Mucosa of descending colon (tissue), 3 donors: ENCODE results near the gene EMP2. TPM values are rescaled to one million over a fixed set of nuclear protein-coding genes. Genes with fewer than 3 reads are reported as not detected.

Experiments used
- ATAC-seq: fragments of 200-7000 bp; cut with Tn5 transposase; one replicate; pipeline ENCODE4 v1.9.1; 2020; ENCODE audit warnings: mild to moderate bottlenecking, moderate library complexity
- DNase-seq, 3 donors: peaks; one replicate each; pipeline ENCODE4 v3.0.0-alpha.2; 2020
- H3K36me3 ChIP-seq: fragments of 200-600 bp; one replicate; pipeline ENCODE4 v1.8.0; 2021; ENCODE audit warnings: low read depth, mild to moderate bottlenecking
- H3K4me1 ChIP-seq: fragments of 200-600 bp; one replicate; pipeline ENCODE4 v1.8.0; 2021; ENCODE audit warnings: low read depth, mild to moderate bottlenecking
- H3K4me3 ChIP-seq: fragments of 200-600 bp; one replicate; pipeline ENCODE4 v1.8.0; 2021; ENCODE audit warnings: mild to moderate bottlenecking
- H3K9me3 ChIP-seq: fragments of 200-600 bp; one replicate; pipeline ENCODE4 v1.8.0; 2021; ENCODE audit warnings: mild to moderate bottlenecking
- intact Hi-C, 2 donors: fragments of 100-400 bp; cut with DNase I in 1 of 2; cut with micrococcal nuclease in 1 of 2; formaldehyde crosslinking; loops; one replicate each; pipeline versions ENCODE4 v1.11.0 to v1.11.1; 2022; cut with DNase I, micrococcal nuclease
- total RNA-seq, 3 donors: library from RNA; stranded (reverse); fragmentation: NEBNext Ultra II Directional in 2 of 3; extraction: Animal tissue kit (Norgen Biotek cat#: 25700) in 2 of 3; gene quantifications; one replicate each; pipeline versions ENCODE4 v1.2.1 to v1.2.4, GENCODE V29; 2021 to 2023
- TF ChIP-seq, protein P1 (sequence below): fragments of 200-600 bp; IDR thresholded peaks from one replicate; pipeline ENCODE4 v1.8.0; 2022; ENCODE audit warnings: antibody characterized with exemption, mild to moderate bottlenecking
- donor health status: DM: no; HTN: no; CAD: no; lungs with moderate emphysema.
- donor health status: DM: no; HTN: no; CAD: no.
- donor health status: DM: no; HTN: yes; CAD: no.

The EMP2 gene
- total RNA-seq, 3 donors from 2014 or later, result 73.0 to 92.9 (median 84.3) TPM

DNA sequence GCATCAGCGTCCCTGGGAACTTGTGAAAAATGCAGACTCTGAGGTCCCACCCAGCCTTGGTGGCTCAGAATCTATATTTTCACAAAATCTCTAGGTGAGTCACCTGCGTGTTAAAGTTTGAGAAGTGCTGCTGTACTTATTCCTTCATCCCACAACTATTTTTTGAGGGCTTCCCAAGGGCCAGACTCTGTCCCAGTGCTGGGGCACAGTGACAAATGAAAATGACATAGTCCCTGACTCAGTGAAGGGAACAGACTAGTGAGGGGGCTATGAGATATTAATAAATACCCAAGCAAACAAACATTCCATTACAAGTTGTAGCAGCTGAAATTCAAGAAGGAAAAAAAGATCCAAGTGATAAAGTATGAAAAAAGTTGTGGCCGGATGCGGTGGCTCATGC, 9.9 kb upstream of the EMP2 start:
- no peak overlapping the region for H3K4me3 ChIP-seq
- intact Hi-C loops, result no loop called here
- peaks cover 14% of the 10 kb centered on the region for H3K4me1 ChIP-seq
- DNase-seq (no peak), ATAC-seq (no peak)
- TF ChIP-seq, protein P1, sequence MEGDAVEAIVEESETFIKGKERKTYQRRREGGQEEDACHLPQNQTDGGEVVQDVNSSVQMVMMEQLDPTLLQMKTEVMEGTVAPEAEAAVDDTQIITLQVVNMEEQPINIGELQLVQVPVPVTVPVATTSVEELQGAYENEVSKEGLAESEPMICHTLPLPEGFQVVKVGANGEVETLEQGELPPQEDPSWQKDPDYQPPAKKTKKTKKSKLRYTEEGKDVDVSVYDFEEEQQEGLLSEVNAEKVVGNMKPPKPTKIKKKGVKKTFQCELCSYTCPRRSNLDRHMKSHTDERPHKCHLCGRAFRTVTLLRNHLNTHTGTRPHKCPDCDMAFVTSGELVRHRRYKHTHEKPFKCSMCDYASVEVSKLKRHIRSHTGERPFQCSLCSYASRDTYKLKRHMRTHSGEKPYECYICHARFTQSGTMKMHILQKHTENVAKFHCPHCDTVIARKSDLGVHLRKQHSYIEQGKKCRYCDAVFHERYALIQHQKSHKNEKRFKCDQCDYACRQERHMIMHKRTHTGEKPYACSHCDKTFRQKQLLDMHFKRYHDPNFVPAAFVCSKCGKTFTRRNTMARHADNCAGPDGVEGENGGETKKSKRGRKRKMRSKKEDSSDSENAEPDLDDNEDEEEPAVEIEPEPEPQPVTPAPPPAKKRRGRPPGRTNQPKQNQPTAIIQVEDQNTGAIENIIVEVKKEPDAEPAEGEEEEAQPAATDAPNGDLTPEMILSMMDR, result no peak
- no peaks in the 10 kb centered on the region for H3K9me3 ChIP-seq
- H3K36me3 ChIP-seq, result no peaks in the 10 kb centered on the region

DNA sequence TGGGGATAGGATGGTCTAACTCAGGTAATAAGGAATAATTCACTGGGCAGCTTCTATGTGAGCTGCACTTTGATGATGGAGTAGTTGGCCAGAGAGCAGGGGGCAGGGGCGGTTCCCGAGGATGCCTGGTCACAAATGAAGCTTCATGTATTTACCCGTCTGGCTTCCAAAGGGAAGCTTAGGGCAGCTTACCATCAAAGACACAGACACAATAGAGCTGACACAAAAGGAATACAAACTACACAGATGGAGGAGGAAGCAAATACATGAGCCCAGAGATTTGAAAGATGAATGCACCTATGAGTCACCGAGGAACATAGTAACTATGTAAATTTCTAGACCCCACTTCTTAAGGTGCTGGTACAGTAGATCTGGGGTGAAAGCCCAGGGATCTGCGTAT, 8.7 kb upstream of the EMP2 start:
- ATAC-seq (no peak), DNase-seq (no peak)
- TF ChIP-seq, protein P1, result no peak
- peaks cover 8% of the 10 kb centered on the region for H3K4me1 ChIP-seq
- intact Hi-C loops, result no loop called here
- H3K9me3 ChIP-seq, result no peaks in the 10 kb centered on the region
- H3K36me3 ChIP-seq, result no peaks in the 10 kb centered on the region
- no peak overlapping the region for H3K4me3 ChIP-seq

DNA sequence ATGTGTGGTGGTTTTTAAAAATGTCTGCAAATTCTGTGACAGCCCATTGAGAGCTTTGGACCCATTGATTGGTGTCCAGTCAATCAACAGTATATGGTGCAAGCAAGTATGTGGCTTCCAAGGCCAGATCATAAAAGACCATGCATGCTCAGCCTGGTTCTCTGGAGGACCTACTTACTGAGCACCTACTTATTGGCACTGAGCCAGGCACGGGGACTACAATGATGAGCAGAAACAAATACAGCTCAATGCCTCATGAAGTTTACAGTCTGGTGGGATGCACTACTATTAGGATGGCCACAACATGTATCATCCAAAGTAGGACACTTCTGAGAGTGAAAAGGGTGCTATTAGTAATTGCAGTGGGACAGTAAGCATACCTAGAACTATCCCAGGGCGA, 7.2 kb upstream of the EMP2 start:
- no peaks in the 10 kb centered on the region for H3K36me3 ChIP-seq
- TF ChIP-seq, protein P1, result no peak
- intact Hi-C loops, result no loop called here
- H3K4me3 ChIP-seq, result no peak overlapping the region
- H3K4me1 ChIP-seq, result peaks cover 2% of the 10 kb centered on the region
- ATAC-seq, result no peak
- H3K9me3 ChIP-seq, result no peaks in the 10 kb centered on the region
- no peak for DNase-seq

DNA sequence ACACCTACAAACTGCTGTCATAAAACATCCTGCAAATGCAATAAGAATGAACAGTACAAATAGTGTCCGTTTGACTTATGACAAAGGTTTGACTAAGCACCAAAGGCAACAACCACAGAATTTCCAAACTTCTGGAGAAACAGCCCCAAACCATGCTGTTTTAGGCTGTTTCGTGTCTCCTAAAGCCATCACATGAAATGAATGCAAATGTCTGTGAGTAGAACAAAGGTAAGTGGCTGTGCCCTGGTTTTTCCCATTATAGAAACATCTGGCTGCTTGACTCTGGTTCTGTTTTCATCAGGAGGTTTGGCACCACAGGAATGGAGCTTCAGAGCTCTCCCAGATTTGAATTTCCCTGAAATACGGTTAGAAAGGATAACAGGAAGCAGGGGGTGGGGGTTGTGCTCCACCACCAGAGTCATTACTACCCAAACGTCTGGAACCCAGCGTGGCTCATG, 4.6 kb upstream of the EMP2 start:
- no peak overlapping the region for H3K4me3 ChIP-seq
- ATAC-seq (no peak), DNase-seq (no peak)
- peaks cover 4% of the 10 kb centered on the region for H3K4me1 ChIP-seq
- TF ChIP-seq, protein P1, result no peak
- no peaks in the 10 kb centered on the region for H3K36me3 ChIP-seq
- intact Hi-C loops, result no loop called here
- no peaks in the 10 kb centered on the region for H3K9me3 ChIP-seq

DNA sequence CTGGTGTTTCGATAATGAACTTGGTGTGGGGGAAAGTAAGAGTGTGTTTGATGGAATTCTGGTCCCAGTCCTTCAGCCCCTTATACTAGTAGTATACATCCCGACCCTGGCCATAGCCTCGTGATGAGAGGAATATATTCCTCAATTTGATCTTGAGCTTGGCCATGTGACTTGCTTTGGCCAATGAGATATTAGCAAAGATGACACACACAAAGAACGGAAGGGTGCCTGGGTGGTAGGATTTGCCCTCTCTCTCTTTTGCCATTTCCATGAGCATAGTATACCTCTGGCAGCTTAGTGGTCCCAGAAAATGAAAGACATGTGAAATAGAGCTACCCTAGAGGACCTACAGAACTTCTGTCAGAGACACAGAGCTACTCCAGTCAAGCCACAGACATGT, 2.9 kb upstream of the EMP2 start:
- DNase-seq (no peak), ATAC-seq (no peak)
- no peaks in the 10 kb centered on the region for H3K9me3 ChIP-seq
- TF ChIP-seq, protein P1, result no peak
- H3K36me3 ChIP-seq, result no peaks in the 10 kb centered on the region
- H3K4me3 ChIP-seq, result no peak overlapping the region
- intact Hi-C loops, result no loop called here
- peaks cover 12% of the 10 kb centered on the region for H3K4me1 ChIP-seq

DNA sequence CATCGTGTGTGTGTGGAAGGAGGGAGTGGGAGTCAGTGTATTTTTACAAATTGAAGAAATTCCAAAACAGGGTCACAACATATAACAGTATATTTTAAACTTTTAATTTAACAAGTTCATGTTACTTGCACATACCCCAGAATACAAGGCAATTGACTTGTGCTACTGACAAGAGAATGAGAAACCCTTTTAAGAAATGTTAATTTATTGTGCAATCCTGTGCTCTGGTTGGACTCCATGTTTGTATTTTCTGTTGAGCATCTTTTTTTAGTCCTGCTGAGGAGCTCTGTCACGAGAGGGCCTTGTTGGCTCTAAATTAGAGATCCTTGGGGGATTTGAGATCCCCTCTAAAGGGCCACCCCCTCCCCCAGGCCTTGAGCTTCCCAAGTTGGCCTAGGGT, 1.1 kb upstream of the EMP2 start:
- intact Hi-C loops, result no loop called here
- Histone ChIP-seq H3K9me3 (no peaks in the 10 kb centered on the region), H3K4me1 (peaks cover 26% of the 10 kb centered on the region), H3K4me3 (no peak overlapping the region), H3K36me3 (no peaks in the 10 kb centered on the region)
- ATAC-seq (no peak), DNase-seq (no peak)
- TF ChIP-seq, protein P1, result no peak
